ENCODE results near the gene PAK2. TPM values are rescaled to one million over a fixed set of nuclear protein-coding genes. Genes with fewer than 3 reads are reported as not detected.

Gene PAK2
- total and polyA plus RNA-seq, 2 experiments from 2014 or later, result 24.3 to 49.4 TPM

GRCh38 chr3:196794467-196794866, 54.8 kb downstream of the PAK2 start (continued):
- TF ChIP-seq, protein P1, sequence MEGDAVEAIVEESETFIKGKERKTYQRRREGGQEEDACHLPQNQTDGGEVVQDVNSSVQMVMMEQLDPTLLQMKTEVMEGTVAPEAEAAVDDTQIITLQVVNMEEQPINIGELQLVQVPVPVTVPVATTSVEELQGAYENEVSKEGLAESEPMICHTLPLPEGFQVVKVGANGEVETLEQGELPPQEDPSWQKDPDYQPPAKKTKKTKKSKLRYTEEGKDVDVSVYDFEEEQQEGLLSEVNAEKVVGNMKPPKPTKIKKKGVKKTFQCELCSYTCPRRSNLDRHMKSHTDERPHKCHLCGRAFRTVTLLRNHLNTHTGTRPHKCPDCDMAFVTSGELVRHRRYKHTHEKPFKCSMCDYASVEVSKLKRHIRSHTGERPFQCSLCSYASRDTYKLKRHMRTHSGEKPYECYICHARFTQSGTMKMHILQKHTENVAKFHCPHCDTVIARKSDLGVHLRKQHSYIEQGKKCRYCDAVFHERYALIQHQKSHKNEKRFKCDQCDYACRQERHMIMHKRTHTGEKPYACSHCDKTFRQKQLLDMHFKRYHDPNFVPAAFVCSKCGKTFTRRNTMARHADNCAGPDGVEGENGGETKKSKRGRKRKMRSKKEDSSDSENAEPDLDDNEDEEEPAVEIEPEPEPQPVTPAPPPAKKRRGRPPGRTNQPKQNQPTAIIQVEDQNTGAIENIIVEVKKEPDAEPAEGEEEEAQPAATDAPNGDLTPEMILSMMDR (conservative IDR thresholded peaks at IDR 0.05; ENCODE audit: low read depth in 2 of 2), result no peak
- no peak for TF ChIP-seq JUNB (IDR thresholded peaks at IDR 0.05; ENCODE audit: unreplicated experiment)
- no peak for TF ChIP-seq ZNF331 (CRISPR knock-in tag; IDR thresholded peaks at IDR 0.05; ENCODE audit: low read depth)
- TF ChIP-seq EZH2phosphoT487 (IDR thresholded peaks at IDR 0.05; ENCODE audit: unreplicated experiment), result no peak

- no peaks in the 10 kb centered on the region for H3F3A ChIP-seq (replicated peaks; ENCODE audit: low read depth)
- DNase-seq (ENCODE audit: low spot score) (no peak), ATAC-seq (no peak)
- Mint-ChIP-seq H3K4me1 (no peaks in the 10 kb centered on the region; the same call in 2 of the 3 replicates), H3K27me3 (ENCODE audit: insufficient read depth, low read depth, poor library complexity) (no peaks in the 10 kb centered on the region), H3K27ac (no peak overlapping the region), H3K36me3 (ENCODE audit: low read depth) (peaks cover 38% of the 10 kb centered on the region), H3K4me3 (no peak overlapping the region), H3K9me3 (peaks cover 3% of the 10 kb centered on the region)
- H3K4me2 ChIP-seq, result no peak overlapping the region
- no peak overlapping the region for H3K27ac ChIP-seq (ENCODE audit: low read depth)
- H3K4me3 ChIP-seq, result no peak overlapping the region
- H4K20me1 ChIP-seq (replicated peaks; ENCODE audit: insufficient read depth), result peaks cover 4% of the 10 kb centered on the region; the same call in 1 of the 2 replicates
- H2AFZ ChIP-seq, result no peak overlapping the region
- H3K9me2 ChIP-seq (ENCODE audit: insufficient read depth), result no peaks in the 10 kb centered on the region
- no peaks in the 10 kb centered on the region for H3K4me1 ChIP-seq (ENCODE audit: insufficient read depth)
- no peaks in the 10 kb centered on the region for H3K27me3 ChIP-seq (ENCODE audit: insufficient read depth)
- H3K79me2 ChIP-seq (replicated peaks; ENCODE audit: insufficient read depth), result peaks cover 87% of the 10 kb centered on the region
- TF ChIP-seq JUNB (IDR thresholded peaks at IDR 0.05; ENCODE audit: unreplicated experiment), result no peak
- H3K36me3 ChIP-seq (ENCODE audit: insufficient read depth), result no peaks in the 10 kb centered on the region
These were observed 56.7 kb downstream of the PAK2 start for GRCh38 chr3:196796317-196796716.

DNA sequence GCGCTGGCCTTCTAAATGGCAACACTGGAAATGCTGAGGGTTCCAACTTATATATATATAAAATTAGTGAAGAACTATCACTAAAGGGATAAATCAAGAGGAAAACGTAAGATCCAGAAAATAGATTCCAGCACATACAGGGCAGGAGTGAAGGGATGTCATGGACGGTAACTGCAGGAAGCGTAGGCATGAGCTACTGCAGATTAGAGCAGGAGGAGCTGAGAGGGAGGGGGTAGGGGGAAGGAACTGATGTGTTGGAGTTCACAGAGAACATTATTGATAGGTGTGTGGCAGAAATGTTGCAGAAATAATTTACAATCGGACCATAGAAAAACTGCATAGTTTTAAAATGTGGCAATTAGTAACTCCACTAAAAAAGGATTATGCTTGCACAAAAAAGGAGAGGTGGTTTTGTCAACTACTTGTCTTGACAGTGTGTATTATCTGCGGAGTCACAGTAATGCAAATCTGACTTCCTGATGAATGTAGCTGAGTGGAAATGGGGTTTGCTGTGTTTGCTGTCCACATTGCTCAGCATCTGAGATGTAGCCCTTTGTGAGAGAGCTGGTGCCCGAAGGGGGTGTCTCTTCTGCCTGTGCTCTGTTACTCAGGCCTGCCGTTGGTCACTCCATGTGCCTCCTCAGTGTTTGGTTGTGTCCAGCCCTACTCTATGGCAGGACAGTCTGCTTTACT, 61.2 kb downstream of the PAK2 start:
- Mint-ChIP-seq H3K27ac (peak overlapping the region; percentile 9; the same call in 1 of the 2 replicates), H3K4me1 (no peaks in the 10 kb centered on the region), H3K27me3 (ENCODE audit: insufficient read depth, low read depth, poor library complexity) (no peaks in the 10 kb centered on the region), H3K36me3 (ENCODE audit: low read depth) (peaks cover 23% of the 10 kb centered on the region), H3K9me3 (no peaks in the 10 kb centered on the region), H3K4me3 (no peak overlapping the region)
- no peak overlapping the region for H3K4me3 ChIP-seq
- H3K79me2 ChIP-seq (replicated peaks; ENCODE audit: insufficient read depth), result peaks cover 55% of the 10 kb centered on the region
- no peak overlapping the region for H3K4me2 ChIP-seq
- no peaks in the 10 kb centered on the region for H3K9me2 ChIP-seq (ENCODE audit: insufficient read depth)
- H3K27me3 ChIP-seq (ENCODE audit: insufficient read depth), result no peaks in the 10 kb centered on the region
- ATAC-seq (no peak), DNase-seq (ENCODE audit: low spot score) (no peak)
- peaks cover 11% of the 10 kb centered on the region; the same call in 1 of the 2 replicates for H3K36me3 ChIP-seq (ENCODE audit: insufficient read depth)
- 0 out of 2 replicates have a peak, but pooled peaks cover 4% of the 10 kb centered on the region for H3F3A ChIP-seq (replicated peaks; ENCODE audit: low read depth)
- peaks cover 4% of the 10 kb centered on the region; the same call in 1 of the 2 replicates for H4K20me1 ChIP-seq (replicated peaks; ENCODE audit: insufficient read depth)
- no peaks in the 10 kb centered on the region for H3K4me1 ChIP-seq (ENCODE audit: insufficient read depth)
- H2AFZ ChIP-seq, result no peak overlapping the region
- H3K27ac ChIP-seq (ENCODE audit: low read depth), result peak overlapping the region; percentile 4; the same call in 1 of the 2 replicates
- TF ChIP-seq EZH2phosphoT487 (IDR thresholded peaks at IDR 0.05; ENCODE audit: unreplicated experiment), result no peak
- no peak for TF ChIP-seq EZH2 (IDR thresholded peaks at IDR 0.05; ENCODE audit: low read depth, unreplicated experiment)
- no peak for TF ChIP-seq ZNF462 (CRISPR knock-in tag; IDR thresholded peaks at IDR 0.05)
- TF ChIP-seq ZNF114 (CRISPR knock-in tag; IDR thresholded peaks at IDR 0.05), result no peak
- TF ChIP-seq CREB1 (CRISPR knock-in tag; IDR thresholded peaks at IDR 0.05; ENCODE audit: low read depth), result no peak
- no peak for TF ChIP-seq JUNB (IDR thresholded peaks at IDR 0.05; ENCODE audit: unreplicated experiment)

All from GM23338 (cell line).